HG02970 (cell line): ENCODE data around the gene ZNF728.
"Not testable (repeated sequence)": the region's sequence is repeated elsewhere in the genome, so short reads cannot be mapped to it uniquely, and the experiment has no call there.

Experiments
- ATAC-seq: cut with Tn5 transposase; IDR thresholded peaks from one replicate; pipeline ENCODE4 v1.9.1; 2021; ENCODE audit warnings: mild to moderate bottlenecking, moderate library complexity, moderate number of reproducible peaks; ENCODE audit not compliant: unreplicated experiment, low FRiP score

The ZNF728 gene

DNA sequence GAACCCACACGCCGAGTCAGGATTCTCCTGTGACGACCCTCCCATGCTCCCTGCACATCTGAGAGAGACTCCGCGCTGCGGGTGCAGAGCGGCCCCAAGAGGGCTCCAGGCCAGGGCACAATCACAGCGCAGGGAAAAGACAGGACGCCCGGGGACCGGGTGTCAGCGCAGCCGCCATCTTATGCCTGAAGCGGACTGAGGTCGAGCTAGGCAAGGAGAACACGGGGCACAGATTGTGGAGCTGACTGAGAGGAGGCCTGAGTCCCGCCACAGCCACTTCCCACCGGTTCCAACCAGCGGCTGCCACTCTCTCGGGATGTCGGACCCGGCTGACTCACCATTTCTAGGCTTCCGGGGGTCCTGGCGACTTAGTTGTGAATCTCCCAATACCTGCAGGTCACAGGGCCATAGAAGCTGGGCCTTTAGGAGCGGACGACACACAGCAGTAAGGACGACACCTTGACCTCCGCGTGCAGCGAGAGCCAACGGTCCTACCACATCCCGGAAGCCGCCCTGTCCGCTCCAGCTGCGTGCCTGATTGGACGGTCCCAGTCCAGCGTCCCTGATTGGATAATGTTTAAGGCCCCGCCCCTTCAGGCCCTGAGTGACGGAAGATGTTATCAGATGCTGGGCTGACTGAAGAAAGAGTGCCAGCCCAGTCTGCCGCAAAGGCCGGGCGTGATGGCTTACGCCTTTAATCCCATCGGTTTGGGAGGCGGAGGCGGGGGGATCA is at the start of gene ZNF728:
Gene ZNF728 (minus strand): TSS at position 487 of the 733 bp plus-strand sequence. CDS start 146 bp downstream, at position 341.
- ATAC-seq = no peak

- ATAC-seq = no peak
These were observed 49.4 kb upstream of the ZNF728 start for GRCh38 chr19:23052349-23052748.

DNA sequence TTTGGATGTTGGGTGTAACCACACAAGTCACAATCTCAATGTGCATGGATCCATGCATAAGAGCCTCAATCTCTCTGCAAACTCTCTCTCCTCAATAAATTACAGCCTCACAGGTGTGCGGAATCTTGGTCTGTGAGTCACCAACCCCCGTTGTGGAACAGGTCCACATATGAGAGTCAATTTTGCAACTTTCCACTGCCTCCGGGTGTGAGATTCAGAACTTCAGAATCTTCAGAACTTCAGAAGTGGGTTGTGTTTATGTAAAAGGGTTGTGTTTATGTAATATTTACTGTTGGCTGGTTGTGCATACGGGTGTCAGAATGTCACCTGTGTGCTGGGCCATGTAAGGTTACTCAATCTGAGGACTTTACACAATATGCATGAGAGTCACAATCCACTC is 46.3 kb upstream of the ZNF728 start:
- no peak for ATAC-seq

DNA sequence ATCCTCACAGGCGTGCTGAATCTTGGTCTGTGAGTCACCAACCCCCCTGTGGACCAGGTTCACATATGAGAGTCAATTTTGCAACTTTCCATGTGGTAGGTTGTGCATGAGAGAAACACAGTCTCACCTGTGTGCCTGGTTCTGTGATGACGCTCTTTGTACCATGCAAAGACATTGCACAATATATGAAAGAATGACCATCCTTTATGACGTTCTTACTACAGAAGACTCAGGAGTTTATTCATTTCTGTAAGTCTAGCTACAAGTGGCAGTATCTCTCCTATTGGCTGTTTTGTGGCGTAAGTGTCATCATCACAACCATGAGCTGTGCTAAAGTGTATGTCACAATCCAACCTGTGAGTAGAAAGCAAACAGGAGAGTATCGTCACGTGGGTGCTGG is 43.8 kb upstream of the ZNF728 start:
- ATAC-seq = no peak

GRCh38 chr19:23033721-23034120 is 30.7 kb upstream of the ZNF728 start:
- ATAC-seq = no peak

GRCh38 chr19:23015660-23016059 is 12.7 kb upstream of the ZNF728 start:
- no peak for ATAC-seq

GRCh38 chr19:22994957-22995356 is 8.0 kb downstream of the ZNF728 start:
- ATAC-seq = not testable (repeated sequence)

DNA sequence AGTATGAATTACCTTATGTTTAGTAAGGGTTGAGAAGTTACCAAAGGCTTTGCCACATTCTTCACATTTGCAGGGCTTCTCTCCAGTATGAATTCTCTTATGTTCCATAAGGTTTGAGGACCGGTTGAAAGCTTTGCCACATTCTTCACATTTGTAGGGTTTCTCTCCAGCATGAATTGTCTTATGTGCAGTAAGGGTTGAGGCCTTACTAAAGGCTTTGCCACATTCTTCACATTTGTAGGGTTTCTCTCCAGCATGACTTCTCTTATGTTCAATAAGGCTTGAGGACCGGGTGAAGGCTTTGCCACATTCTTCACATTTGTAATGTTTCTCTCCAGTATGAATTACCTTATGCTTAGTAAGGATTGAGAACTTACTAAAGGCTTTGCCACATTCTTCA is 26.7 kb downstream of the ZNF728 start:
- ATAC-seq = no peak

DNA sequence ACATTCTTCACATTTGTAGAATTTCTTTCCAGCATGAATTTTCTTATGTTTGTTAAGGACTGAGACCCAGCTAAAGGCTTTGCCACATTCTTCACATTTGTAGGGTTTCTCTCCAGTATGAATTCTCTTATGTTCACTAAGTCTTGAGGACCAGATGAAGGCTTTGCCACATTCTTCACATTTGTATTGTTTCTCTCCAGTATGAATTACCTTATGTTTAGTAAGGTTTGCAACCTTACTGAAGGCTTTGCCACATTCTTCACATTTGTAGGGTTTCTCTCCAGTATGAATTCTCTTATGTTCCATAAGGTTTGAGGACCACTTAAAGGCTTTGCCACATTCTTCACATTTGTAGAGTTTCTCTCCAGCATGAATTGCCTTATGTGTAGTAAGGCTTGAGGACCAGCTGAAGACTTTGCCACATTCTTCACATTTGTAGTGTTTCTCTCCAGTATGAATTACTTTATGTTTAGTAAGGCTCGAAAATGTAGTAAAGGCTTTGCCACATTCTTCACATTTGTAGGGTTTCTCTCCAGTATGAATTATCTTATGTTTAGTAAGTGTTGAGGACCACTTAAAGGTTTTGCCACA is 27.3 kb downstream of the ZNF728 start:
- not testable (repeated sequence) for ATAC-seq

GRCh38 chr19:22945560-22945959 is 57.4 kb downstream of the ZNF728 start:
- ATAC-seq = no peak

DNA sequence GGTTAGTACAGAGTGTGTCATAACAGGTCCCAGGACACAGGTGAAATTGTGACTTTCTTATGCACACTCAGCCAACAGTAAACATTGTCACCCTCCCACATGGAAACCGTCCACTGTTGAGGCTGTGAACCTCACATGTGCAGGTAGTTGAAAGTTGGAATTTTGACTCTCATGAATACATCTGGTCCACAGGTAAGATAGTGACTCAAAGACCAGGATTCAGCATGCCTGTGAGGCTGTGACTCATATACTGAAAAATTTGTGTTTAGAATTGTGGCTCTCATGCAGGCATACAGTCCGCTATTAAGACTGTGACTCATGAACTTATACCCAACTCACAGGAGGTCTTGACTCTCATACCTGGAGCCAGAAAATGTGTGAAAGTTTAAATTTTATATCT is 67.8 kb downstream of the ZNF728 start:
- ATAC-seq = no peak

- not testable (repeated sequence) for ATAC-seq
These were observed 75.4 kb downstream of the ZNF728 start for GRCh38 chr19:22927576-22927975.

- ATAC-seq = not testable (repeated sequence)
These were observed 77.8 kb downstream of the ZNF728 start for GRCh38 chr19:22925181-22925580.
